Measurements from ENCODE around the gene ADGRB3.

ADGRB3 gene

DNA sequence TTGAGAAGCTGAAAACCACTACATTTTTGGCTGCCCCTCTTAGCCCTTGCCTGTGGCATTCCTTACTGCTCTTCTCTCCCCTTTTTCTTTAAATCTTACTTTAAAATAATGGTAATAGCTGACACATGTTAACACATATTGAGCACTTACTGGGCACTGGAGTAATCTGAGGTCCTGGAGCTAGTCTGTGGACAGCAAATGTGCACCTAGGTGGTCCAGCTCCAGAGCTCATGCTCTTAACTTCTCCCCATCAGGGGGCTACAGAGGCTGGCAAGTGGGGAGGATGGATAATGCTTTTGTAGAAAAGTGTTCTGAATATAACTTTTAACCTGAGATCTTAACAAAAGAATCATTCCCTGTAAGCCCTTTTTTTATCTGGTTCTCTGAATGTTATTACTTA is 74.8 kb downstream of the ADGRB3 start:
- DNase-seq: no peak

DNA sequence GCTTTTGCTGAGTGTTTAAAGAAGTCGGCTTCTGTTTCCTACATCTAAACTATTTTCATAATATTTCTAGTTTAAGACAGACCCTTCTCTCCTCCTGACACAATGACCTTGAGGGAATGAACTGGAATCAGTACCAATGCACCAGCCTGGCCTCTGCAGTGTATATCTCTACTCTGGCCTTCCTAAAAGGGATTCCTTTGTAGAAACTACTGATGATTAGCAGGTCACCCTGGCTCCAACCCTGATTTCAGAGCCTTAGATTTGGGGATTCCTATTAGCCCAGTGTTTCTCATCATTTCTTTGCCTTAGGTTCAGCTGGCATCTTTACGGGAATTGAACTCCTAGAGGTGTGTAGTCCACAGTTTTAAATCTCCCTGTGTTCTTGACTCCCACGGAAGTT is 75.4 kb downstream of the ADGRB3 start:
- no peak for DNase-seq

DNA sequence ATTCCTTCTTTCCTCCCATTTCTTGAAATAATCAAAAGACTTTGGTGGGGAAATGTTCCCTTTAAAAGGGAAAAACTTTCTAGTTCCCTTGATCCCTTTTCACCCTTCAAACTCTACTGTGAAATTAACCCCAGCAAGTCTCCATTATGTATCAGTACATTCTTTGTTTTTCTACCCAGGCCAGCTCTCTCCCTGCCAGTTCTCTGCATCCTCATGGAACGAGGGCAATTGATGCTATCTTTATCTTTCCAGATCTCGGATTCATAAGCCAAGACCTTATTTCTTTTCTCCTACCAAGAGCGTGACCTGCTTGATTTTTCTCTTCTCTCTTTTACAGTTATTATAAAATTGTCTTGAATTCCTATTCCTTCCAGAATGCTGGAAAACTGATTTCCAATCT is 75.8 kb downstream of the ADGRB3 start:
- no peak for DNase-seq

DNA sequence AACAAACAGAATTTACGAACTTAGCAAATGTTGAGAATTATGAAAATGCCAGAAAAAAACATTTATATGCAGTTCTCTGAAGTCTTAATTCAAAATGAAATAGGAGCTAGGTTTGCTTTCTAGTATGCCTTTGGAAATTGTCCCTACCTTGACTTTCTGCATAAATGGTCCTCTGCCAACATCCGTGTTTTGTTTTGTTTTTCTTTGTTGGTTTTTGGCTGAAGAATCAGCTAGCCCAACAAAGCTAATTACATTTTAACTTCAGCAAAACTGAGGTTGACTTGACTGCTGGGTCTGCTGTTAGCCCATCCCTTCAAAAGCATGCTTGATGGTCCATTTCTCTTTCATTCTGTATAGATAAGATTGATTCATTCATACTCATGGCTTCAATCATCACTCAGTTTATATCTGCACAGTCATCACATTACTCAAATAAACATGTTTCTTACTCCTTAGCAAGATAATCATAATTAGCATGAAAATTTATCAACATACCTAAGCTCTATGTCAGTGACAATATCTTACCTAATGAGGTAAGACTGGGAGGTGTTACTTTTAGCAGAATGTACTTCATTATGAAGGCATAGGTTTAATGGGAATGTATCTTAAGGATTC is 76.4 kb downstream of the ADGRB3 start:
- DNase-seq: no peak

DNA sequence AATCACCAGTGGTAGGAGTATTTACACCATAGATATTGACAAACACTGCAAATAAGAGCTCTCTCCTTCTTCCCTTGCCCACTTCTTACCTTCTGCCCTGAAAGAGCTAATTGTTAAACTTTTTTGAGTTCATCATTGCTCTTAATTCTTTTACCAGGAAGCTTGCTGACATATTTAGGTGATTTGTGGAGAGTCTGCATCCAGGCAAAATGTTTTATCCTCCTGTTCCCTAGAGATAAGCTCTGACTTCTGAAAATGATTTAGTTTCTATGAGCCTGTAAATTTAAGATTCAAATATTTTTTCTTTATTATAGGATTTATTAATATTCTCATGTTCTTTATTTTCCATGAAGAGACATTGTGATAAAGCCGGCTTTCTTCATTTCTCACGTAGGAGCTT is 81.5 kb downstream of the ADGRB3 start:
- DNase-seq: no peak

DNA sequence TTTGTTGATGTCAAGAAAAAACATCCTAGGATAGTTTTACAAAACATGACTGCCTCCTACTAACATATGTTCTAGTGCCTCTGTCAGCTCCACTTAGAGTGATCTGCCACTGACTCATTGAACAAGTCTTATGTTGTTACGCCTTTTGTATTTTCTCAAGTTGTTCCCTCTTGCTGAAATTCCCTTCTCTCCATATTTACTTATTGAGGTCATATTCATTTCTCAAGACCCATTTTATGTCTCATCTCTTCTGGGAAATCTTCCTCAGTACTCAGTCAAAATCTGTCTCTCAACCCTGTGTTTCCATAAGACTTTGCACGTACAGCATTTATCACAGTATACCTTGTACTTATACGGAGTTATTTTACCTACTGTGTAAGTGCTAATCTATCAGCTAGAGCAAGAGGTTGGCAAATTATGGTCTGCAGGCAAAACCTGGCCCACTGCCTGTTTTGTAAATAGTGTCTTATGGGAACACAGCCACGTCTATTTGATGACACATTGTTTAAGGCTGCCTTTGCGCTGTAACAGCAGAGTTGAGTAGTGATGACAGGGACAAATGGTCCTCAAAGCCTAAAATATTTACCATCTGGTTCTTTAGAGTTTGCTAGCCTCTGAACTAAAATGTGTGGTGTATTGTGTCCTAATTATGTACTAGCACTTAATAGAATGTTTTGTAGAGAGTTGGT is 83.4 kb downstream of the ADGRB3 start:
- no peak for DNase-seq

DNA sequence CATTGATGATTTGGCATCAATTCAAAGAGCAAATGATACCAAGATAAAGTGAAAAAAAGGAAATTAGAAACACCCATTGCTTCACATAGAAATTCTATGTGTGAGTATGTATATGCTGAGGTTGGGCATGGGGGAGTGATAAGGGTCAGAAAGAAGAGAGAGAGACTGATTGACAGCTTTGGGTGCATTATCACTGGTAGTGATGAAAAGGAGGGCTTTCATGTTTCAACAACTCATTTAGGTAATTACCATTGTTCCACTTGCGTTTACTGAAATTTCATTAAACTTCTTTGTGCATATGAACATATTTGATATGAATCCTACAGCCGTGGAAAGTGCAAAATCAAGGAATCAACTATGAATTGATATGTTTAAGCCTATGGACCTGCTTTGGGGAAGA is 84.7 kb downstream of the ADGRB3 start:
- DNase-seq: no peak

DNA sequence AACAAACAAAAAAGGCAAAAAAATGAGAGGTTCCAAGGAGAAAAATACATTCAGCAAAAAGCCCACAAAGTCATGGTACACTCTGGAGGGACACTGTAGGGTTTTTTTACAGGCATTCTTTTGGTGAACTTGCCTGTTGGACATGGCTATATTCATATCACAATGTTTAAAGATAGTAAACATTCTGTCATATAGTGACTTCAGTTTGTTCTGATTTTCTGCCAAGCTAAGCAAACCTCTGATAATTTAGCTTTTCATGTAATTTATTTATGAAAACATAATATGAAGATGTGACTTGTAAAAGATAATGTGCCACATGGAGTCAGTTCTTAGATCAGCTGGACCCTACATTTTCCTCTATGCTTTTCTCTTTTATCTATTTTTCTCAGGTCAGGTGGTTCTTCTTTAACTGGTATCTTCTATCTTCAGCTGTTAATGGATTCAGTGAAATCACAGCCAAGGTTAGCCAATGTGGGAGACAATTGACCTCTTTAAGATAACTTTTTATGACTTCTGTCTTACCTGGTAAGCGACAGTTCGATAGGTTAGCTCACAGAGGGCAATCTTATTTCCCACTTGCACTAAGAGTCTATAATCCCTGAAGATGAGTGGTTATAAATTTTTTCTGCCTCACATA is 87.9 kb downstream of the ADGRB3 start:
- no peak for DNase-seq

DNA sequence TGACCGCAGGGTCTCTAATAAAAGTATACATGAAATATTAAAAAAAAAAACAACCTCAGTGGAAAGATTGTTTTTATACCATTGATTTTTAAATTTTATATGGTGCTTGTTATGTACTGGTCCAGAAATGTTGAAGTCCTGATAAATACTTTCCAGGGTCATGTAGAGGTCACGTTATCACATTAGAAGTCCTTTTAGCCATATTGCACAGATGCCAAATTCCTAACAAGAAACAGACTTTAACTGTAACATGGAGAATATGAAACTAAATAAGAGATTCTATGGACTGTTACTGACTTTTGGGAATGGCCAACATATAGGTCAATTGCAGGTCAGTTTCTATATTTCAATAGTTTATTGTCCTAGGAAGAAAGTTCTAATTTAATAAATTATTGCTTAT is 89.0 kb downstream of the ADGRB3 start:
- DNase-seq: no peak

DNA sequence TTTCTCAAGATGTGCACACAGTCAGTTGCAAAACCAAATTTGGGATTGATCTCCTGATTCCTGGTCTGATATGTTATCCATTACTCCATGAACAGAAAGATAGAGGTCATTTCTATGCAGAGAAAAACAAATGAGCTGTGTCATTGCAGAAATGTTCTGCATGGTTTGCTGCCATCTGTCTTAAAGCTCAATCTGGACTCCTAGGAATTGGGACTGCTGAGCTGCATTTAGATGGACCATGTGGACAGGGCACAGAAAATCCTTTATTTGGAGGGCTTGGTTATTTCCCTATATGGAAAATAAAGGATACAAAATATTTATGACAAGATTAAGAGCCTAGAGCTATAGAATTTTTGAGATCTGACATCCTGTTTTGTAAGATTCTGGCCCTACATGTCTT is 91.3 kb downstream of the ADGRB3 start:
- no peak for DNase-seq

DNA sequence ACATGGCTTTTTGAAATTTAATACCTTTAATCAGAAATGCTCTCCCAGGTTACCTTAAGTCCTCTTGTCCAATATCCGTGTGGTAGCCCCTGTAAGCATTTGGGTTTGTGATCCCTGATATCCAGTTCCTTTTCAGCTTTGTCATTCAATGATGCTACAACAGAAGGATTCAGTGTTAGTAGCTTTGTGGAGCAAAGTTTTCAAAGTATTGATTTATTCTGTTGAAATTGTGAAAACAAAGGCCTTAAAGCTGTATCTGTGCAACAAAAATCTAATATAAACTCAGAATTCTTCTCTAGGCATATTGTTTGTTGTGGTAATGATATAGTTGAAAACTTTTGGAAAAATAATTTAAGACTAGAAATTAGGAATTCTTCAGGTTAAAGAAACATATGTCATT is 91.9 kb downstream of the ADGRB3 start:
- DNase-seq: no peak

DNA sequence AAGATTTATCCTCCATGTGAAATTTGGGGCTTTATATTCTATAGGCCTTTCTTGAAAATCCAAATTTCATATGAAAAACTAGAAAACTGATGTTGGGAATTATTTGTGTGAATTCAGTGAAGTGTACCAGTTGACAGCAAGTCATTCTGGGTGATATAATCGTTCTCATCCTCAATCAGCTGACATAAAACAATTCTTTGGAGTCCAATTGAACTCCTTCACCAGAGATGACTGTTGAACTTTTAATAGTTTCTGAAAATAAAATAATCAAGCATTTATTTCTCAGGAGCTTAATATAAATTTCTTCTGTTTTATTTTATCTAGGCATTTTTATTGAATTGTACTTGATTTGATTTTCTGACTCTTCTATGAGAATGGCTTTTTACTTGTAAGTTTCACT is 92.6 kb downstream of the ADGRB3 start:
- DNase-seq: no peak

DNA sequence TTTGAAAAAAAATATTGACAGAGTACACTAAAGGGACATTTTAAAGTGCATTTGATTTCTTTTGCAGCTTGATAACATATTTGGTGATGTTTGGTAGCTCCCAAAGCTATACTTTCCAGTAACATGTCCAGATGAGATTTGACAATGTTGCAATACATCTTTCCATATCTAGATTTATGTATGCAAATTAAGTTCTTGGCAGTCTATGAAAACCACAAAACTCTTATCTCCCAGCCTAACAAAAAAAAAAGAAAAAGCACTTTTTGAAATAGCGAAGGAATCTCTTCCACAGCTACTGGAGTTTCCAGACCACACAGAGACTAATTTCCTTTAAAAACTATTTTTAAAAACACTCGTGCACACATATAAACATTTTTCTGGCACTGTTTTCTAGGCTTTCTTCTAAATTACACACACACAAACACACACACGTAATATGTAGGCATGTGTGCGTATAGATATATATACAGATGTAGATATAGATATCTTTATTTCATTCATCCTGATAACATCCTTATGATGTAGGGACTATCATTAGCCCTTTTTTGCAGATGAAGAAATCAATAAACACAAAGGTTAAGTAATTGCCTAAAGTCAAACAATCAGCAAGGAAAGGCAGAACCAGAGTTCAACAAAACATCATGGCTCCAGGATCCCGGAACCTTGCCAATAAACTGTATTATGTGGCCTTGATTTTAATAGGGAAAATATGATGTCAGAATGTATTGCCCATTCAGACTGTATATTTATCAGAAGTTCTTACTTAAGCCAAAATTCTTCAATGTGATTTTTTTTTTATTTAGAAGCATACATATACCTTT is 93.3 kb downstream of the ADGRB3 start:
- no peak for DNase-seq

DNA sequence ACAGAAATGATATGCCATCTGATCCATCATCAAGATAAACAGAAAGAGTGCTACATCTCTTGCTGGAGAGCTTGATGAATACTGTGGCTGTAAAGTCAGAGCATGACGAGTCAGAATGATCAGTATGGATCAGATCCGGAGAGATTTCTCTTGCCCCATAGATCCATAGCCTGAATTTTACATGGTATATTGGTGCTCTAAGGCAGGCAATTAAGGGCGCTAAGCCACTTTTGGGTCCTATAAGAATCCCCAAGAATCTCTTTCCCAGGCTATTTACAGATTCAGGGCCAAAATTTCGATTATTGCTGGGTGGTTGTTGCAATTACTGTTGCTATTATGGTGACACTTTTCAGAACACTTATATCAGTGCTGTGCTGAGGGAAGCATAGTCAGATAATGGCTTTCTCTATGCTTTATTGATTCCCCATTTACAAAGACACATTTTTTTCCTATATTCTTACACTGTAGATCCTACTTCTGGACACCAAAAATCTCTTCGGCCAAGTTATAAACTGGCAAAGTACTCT is 94.4 kb downstream of the ADGRB3 start:
- DNase-seq: no peak

DNA sequence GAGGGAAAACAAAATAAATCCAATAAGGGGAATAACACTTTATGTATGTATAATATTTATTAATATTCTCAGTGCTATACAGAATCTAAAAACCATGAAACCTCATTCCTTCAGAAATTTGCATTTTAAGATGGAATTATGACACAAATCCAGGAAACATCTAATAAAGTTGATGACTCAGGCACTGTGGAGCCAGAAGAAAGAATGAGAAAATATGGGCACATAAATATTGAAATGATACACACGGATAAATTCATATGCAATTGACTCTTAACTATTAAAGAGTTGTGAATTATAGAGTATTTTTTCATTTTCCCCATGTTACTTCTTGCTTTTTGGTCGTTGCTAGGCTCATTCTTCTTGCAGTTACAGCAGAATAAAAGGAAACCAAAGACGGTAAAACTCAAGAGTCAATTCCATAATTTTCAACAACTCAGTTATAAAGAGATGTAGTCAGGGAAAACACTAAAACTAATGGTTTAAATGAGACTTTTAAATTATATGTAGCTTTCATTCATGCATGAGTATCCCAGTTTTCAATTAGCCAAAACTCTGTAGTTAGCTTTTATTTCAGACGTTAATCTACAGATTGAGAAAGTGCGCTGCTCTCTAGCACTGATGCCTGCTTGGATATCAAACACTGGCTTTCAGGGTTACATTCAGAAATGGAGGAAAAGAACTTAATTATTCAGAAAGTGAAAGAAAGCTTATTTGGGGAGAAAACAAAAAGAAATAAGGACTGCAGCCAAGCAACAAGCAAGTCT is 95.4 kb downstream of the ADGRB3 start:
- DNase-seq: no peak

DNA sequence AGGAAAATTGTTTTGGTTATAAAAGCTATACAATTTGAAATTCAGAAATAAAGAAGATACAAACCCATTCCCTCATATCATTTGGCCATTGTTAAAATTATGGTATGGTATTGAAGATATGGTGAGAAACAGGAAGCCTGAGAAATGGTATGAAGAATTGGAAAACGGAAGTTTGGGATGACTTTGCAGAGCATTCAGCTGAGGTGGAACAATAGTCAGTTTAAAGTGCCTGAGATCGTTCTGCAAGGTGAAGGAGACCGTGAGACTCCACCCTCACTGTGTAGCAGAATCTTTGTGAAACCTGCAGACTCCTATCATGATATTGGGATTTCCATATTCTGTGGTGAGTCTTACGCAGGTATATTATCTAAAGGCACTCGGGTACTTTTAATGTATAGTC is 97.3 kb downstream of the ADGRB3 start:
- DNase-seq: no peak

DNA sequence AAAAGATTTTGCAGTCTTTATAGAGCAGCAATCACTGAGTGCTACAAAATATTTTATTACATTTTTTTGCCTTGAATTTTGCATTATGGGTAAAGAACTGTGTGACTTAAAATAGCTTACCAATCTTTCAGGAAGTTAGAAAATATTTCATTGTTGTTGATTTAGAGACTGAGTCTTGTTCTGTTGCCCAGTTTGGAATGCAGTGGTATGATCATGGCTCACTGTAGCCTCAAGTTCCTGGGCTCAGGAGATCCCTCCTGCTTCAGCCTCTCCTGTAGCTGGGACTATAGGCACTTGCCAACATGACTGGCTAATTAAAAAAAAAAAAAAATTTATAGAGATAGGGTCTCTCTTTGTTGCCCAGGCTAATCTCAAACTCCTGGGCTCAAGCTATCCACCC is 100.8 kb downstream of the ADGRB3 start:
- no peak for DNase-seq

DNA sequence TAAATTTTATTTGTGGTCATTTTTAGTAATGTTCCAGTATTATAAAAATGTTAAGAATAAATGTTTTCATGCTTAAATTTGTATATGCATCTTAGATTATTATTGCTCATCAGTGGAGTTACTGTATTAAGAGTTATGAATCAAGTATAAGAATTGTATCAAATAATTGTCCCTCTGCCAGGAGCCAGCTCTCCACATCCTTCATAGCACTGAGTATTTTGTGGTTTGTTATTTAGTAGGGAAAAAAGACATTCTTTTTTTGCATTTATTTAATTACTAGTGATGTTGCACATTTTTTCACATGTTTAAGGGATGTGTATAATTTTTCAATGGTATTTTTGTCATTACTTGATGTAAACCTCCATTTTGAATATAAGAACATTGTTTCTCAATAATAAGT is 102.0 kb downstream of the ADGRB3 start:
- no peak for DNase-seq

DNA sequence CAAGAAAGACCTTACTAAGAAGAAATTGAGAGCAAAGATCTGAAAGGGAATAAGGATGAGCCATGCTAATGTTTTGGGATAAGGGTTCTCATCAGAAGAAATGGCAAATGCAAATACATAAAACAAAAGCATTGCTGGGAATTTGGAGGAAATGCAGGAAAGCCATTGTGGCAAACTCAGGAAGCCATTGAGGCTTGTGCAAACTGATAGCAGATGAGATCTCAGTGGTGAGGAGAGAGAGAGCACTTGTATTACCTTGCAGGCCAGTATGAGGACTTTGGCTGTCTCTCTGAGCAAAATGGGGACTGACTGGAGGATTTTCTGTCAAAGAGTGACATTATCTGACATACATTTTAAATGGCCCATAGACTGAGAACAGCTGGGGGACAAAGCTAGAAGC is 103.0 kb downstream of the ADGRB3 start:
- DNase-seq: no peak

DNA sequence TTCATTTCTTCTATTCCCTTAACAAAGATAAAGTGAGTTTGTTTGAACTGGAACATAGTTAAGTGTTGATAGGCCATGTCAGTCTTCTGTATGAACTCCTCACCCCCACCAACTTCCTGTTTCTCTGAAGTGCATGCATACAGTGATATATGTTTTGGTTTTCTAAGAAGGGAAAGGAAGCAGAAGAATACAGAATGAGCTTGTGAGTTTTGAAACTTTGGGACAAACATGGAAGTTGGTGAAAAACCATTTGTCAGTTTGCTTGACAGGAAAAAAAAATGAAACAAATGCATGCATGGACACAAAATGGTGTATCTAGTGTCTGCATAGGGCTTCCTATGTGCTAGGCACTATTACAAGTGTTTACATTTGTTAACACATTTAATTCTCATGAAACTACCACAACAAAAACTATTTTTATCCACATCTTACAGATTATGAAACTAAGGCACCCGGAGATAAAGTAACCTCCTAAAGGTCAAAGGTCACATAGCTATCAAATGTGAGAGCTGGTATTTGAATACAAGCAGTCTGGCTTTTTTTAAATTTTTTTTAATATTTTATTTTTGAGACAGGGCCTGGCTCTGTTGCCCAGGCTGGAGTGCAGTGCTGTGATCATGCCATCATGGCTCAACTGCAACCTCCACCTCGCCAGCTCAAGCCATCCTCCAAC is 105.9 kb downstream of the ADGRB3 start:
- DNase-seq: no peak

DNA sequence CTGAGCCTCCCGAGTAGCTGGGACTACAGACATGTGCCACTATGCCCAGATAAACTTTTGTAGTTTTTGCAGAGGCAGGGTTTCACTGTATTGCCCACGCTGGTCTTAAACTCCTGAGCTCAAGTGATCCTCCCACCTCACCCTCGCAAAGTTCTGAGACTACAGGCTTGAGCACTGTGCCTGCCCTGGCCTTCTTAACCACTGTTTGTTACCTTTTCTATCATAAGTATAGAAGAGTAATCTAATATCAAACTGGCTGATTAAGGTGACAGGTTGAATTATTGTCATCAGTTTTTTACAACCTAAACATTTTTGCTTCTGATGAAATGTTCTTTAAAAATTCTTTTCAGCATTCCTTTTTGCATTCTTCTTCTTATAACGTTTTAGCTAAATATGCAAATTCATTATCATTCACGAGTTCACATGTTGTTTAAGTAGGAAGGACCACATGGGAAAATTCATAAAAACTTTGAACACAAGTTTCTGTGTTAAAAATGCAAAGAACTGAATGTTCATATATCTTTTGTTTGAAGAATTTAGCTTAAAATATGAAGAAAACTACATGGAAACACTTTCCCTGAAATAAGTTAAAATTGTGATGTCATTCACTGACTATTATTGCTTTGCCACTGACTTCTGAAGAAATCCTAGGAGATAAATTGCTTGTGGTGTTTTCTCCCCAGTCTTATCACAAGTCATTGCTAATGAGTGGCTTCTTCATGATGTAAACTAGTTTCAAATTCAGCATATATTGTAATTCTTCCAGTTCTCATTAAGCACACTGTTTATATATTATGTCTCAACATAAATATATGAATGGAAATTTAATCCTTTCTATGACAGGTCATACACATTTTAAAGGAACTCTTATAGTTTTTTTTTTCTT is 106.7 kb downstream of the ADGRB3 start:
- DNase-seq: no peak
